Measurements from ENCODE around the gene GMEB2. TPM values are rescaled to one million over a fixed set of nuclear protein-coding genes. Genes with fewer than 3 reads are reported as not detected.
"Not testable (repeated sequence)": the region's sequence is repeated elsewhere in the genome, so short reads cannot be mapped to it uniquely, and the experiment has no call there.

Gene GMEB2
- polyA plus RNA-seq, 3 donors = 6.9 to 9.6 (median 7.5) TPM

DNA sequence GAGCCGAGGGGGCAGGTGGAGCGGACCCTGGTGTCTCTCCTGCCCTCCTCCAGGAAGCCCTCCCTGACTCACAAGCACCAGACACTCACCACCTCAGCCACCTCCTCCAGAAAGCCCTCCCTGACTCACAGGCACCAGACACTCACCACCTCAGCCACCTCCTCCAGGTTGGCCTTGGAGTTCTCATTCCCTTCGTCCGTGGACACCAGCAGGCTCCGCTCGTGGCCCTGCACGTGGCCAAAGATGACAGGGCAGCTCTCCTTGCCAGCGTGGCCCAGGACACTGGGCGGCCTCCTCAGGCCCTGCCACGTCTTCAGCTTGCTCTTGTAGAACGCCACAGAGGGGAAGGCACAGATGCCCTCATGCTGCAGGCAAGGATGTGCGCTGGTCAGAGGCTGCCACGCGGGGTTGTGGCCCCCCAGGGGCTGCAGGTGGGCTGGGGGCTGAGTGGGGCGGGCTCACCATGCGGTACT lies 66.5 kb downstream of the GMEB2 start:
- no peak overlapping the region for H3K27ac ChIP-seq (ENCODE audit: low read depth, low read length)
- whole genome bisulfite sequencing, 3 donors = 94 to 98% (median 97%) methylated on average over 16 of the region's 16 CpGs

DNA sequence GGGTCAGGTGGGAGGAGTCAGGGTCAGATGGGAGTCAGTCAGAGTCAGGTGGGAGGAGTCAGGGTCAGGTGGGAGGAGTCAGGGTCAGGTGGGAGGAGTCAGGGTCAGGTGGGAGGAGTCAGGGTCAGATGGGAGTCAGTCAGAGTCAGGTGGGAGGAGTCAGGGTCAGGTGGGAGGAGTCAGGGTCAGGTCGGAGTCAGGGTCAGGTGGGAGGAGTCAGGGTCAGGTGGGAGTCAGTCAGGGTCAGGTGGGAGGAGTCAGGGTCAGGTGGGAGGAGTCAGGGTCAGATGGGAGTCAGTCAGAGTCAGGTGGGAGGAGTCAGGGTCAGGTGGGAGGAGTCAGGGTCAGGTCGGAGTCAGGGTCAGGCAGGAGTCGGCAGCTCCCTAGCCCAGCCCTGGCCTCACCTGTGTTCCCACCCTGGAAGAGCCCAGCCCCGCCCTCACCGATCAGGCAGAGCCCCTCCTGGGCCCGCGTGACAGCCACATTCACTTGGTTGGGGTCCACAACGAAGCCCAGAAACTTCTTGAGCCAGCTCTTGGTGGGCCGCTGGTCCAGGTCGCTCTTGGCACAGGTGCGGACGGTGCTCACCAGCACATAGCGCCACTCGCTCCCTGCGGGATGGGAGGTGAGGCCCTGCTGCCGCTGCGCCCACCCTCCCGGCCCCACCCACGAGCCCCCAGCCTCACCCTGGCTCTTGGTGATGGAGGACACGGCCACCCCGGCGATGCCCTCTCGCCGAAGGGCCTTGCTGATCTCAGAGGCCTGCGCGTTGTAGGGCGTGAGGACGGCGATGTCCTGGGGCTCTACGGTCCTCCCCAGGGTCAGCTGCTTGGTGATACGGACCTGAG lies 67.2 kb downstream of the GMEB2 start:
- WGBS, 3 donors = 94 to 96% (median 95%) methylated on average over 20 to 30 of the region's 31 CpGs
- H3K27ac ChIP-seq (ENCODE audit: low read depth, low read length) = not testable (repeated sequence)

DNA sequence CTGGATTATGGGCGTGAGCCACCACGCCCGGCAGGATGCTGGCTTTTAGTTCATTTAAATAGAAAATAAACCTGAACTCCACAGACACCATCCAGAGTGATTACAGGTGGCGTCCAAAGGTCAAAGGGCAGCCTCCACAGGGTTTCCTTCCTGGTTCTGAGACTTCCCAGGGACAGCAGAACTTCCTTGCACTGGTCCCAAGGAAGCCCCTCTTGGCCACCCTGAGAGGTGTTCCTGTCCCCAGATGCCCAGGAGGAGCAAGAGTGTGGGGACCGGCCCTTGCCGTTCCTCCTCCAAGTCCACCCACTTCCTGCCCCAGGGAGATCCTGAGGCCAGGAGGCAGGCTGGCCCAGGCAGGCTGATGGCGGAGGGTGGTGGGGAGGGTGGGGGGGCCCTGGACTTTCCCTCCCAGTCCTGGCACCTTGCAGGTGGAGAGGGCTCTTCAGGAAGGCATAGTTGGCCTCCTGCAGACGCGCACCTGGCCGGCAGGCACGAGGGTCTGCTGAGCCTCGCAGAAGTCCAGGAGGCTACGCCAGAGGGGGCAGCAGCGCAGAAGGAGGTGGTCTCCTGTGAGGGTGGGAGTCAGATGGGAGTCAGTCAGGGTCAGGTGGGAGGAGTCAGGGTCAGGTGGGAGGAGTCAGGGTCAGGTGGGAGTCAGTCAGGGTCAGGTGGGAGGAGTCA lies 68.0 kb downstream of the GMEB2 start:
- no peak overlapping the region for H3K27ac ChIP-seq (ENCODE audit: low read depth, low read length)
- WGBS, 3 donors = 89 to 94% (median 94%) methylated on average over 14 of the region's 14 CpGs

DNA sequence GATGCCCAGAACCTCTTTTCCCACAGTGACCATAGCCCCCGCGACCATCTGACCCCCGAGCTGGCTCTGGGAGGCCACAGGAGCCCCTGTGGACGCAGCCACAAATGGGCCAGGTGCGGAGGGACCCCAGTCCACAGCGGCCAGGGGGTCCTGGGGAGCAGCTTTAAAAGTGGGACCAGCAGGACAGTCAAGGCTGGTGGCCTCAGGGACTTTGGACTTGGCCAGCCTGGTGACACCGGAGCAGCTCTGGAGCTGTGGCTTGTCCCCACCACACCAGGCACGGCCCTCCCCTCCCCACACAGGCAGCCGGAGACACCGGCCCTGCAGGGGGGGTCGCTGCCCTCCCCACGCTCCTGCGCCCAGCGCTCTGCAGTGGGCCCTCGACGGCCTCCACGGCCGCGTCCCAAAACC lies 69.4 kb downstream of the GMEB2 start:
- 88 to 92% (median 91%) methylated on average over 18 to 19 of the region's 19 CpGs for WGBS, 3 donors
- H3K27ac ChIP-seq (ENCODE audit: low read depth, low read length) = no peak overlapping the region

DNA sequence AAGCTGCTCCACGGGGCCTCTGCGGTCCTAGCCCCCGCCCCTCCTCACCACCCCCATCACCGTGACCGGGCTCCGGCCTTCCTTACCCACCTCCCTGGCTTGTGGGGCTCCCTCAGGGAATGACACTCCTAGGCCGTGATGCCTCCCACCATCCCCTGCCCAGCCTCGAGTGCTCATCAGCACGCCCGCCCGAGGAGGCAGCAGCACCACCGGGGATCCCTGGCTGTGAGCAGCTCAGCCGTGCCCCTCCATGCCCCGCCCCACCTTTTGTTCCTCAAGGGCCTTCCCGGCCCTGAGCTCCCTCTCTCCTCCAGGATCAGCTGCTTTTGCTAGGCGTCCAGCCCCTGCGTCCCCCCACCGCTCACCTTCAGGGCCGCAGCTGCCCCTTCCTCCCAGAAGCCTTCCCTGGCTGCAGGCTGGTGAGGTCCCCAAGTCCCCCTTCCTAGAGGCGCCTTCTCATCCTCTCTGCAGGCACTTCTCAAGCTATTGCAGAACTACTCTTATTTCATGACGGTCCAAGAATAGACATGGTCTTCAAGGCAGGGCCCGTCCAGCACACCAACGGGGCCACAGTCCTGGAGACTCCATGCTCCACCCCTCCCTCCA lies 69.9 kb downstream of the GMEB2 start:
- 70 to 86% (median 78%) methylated on average over 17 to 23 of the region's 23 CpGs for WGBS, 3 donors
- no peak overlapping the region for H3K27ac ChIP-seq (ENCODE audit: low read depth, low read length)

DNA sequence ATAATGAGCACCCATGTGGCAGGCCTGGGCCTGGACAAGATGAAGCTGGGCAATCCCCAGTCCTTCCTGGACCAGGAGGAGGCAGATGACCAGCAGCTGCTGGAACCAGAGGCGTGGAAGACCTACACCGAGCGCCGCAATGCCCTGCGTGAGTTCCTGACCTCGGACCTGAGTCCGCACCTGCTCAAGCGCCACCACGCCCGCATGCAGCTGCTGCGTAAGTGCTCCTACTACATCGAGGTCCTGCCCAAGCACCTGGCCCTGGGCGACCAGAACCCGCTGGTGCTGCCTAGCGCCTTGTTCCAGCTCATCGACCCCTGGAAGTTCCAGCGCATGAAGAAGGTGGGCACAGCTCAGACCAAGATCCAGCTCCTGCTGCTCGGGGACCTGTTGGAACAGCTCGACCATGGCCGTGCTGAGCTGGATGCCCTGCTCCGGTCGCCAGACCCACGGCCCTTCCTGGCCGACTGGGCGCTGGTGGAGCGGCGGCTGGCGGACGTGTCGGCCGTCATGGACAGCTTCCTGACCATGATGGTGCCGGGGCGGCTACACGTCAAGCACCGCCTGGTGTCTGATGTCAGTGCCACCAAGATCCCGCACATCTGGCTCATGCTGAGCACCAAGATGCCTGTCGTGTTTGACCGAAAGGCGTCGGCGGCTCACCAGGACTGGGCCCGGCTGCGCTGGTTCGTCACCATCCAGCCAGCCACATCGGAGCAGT lies 71.1 kb downstream of the GMEB2 start:
- H3K27ac ChIP-seq (ENCODE audit: low read depth, low read length) = no peak overlapping the region
- 94 to 96% (median 95%) methylated on average over 45 of the region's 45 CpGs for WGBS, 3 donors

DNA sequence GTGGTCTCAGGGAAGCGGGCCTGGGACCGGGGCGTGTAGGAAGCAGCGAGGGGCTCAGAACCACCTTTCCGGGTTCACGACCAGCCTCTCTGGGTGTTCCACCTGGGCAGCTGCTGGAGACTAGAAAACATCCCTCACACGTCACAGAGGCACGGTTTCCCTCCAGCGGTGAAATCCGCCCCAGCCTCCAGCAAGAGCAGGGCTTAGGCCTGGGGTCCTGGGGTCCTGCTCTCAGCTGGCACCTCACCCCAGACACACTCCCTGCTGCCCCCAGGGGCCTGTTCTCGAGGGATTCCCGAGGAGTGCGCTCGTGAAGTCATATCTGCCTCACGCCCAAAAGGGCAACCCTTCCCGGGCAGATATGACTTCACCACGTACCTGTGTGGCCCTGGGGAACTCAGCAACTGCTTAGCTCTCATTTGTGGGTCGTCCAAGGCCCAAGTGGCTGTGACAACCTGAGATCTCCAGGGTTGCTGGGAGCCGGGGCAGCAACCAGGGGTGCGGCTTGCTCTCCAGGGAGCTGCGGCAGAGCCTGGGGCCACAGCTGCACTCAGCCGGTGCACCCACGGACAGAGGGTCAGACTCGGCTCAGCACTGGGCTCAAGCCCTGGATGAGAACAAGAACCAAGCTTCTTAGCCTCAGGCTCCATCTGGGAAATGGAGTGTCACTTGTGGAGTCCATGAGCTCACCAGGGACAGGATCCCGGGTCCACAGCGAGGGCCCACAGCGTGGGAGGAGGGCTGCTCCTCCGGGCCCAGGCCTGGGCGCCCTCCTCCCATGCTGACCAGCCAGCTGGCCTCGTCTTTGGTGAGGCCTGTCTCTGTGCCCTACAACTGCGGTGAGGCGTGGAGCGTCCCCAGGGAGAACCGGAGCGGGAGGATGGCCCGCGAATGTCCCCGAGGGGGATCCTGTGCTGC lies 72.3 kb downstream of the GMEB2 start:
- H3K27ac ChIP-seq (ENCODE audit: low read depth, low read length) = no peak overlapping the region
- 73 to 77% (median 74%) methylated on average over 36 to 38 of the region's 38 CpGs for WGBS, 3 donors

DNA sequence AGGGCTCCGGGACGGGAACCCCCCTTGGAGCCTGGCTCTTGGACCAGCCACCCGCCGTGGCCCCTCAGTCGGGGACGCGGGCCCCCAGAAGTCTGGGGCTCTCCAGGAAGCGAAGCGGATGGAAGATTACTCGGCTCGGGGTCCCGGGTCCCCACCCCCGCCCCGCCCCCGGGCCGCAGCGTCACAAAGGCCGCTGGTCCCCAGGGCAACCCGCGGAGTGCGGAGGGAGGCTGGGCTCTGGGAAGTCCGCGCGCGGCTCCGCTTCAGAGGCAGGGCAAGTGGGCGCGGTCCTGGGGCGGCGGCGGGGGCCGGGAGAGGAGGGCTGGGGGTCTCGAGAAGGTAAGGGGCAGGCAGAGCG lies 73.0 kb downstream of the GMEB2 start, which contains the start of gene FNDC11:
Gene FNDC11, plus strand, starts transcription at position 227 of the 358 bp plus-strand sequence. CDS start 1,505 bp downstream, outside the sequence.
- H3K27ac ChIP-seq (ENCODE audit: low read depth, low read length) = no peak within 1 kb of the TSS
- WGBS, 3 donors = 0 to 4% (median 2%) methylated on average over 24 to 34 of the region's 34 CpGs

DNA sequence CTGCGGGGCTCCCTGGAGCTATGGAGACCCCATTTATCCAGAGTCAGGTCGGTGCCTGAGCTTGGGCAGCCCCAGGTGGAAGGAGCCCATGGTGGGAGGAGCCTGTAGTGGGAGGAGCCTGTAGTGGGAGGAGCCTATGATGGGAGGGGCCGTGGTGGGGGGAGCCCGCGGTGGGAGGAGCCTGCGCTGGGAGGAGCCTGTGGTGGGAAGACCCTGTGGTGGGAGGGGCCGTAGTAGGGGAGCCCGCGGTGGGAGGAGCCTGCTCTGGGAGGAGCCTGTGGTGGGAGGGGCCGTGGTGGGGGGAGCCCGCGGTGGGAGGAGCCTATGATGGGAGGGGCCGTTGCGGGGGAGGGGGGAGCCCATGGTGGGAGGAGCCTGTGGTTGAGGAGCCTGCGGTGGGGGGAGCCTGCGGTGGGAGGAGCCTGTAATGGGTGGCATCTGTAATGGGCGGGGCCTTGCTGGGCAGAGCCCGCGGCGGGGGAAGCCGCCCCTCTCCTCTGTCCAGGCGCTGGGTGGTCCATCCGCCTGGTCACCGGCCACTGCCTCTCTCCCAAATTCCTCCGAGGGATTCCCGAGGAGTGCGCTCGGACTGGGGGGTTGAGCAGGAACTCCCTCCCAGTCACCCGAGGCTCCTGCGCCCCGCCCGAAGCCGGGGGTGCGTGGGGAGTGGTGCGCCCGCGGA lies 73.5 kb downstream of the GMEB2 start:
- whole genome bisulfite sequencing, 3 donors = 2 to 3% (median 3%) methylated on average over 25 to 36 of the region's 37 CpGs

DNA sequence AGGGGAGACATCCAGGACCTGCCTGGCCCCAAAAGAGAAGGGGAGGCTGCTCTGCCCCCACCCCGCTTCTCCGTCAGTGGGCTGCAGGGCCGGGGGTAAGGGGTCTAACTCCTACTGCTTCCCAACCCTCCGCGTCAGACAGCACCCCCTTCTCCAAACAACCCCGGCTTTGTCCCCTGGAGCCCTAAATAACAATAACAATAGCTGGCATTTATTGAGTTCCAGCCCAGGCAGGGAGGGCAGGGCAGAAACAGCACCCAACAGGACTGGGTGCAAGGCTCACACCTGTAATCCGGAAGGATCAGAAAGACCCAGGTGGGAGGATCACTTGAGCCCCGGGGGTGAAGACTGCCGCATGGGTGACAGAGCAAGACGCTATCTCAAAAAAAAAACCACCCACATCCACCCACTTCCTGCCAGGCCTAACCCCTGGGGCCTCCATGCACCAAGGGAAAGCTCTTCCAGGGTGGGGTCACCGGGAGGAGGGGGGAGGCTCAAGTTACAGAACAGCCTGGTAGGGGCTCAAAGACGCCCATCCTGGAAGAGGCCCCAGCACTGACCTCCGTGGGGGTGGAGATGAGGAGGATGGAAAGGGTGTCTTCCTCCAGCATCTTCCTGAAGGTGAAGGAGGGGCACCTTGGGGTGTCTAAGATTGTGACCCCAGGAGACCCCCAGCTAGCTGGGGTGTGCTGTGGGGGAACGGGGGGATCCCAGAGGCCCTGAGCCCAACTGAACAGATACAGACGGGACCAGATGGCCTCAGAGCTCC lies 74.2 kb downstream of the GMEB2 start:
- no peak overlapping the region for H3K27ac ChIP-seq (ENCODE audit: low read depth, low read length)
- WGBS, 3 donors = 33 to 51% (median 34%) methylated on average over 15 of the region's 15 CpGs

More for the DNA sequence above, 73.5 kb downstream of the GMEB2 start:
- H3K27ac ChIP-seq (ENCODE audit: low read depth, low read length) = no peak overlapping the region

DNA sequence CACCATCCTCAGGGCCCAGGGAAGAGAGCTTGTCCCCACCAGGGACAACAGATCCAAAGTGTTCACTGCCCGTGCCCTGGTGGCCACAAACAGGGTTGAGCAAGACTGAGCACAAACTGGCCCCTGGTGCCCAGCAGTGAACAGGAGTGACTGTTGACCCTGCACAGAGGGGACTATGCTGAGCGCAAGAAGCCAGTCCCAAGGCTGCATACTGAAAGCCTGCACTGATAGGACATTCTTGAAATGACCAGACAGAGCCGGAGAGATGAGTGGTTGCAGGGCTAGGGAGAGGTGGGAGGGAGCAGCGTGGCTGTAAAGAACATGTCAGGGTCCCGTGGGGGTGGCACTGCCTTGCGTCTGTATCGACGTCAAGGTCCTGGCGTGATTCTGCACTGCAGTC lies 75.8 kb downstream of the GMEB2 start:
- 50 to 52% (median 51%) methylated on average over 9 of the region's 9 CpGs for WGBS, 3 donors
- no peak overlapping the region for H3K27ac ChIP-seq (ENCODE audit: low read depth, low read length)

DNA sequence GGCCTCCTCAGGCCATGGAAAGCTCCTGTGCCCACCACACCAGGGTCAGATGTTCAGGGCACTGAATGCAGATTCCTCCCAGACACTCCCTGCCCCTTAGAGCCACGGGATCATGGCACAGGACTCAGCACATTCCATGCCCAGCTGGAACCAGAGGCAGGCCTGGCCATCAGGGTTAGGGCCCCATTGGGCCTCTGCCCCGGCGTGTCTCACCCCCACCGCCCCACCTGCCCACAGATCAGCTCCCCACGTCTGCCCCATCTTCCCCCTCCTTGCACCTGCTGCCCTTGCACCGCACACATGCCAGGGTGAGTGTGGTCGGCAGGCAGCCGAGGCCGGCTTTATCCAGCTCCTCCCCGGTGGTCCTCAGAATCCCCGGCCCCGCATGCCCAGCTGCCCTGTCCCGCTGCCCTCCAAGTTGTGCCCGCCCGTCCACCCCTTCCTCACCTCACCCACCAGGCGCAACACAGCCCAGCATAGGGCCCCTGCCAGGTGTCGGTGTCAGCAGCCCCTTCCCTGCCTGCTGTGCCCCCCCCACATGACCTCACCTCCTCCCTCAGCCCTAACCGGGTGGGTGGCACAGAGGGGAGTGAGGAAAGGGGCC lies 77.1 kb downstream of the GMEB2 start:
- H3K27ac ChIP-seq (ENCODE audit: low read depth, low read length) = no peak overlapping the region
- WGBS, 3 donors = 75 to 86% (median 83%) methylated on average over 18 of the region's 18 CpGs

DNA sequence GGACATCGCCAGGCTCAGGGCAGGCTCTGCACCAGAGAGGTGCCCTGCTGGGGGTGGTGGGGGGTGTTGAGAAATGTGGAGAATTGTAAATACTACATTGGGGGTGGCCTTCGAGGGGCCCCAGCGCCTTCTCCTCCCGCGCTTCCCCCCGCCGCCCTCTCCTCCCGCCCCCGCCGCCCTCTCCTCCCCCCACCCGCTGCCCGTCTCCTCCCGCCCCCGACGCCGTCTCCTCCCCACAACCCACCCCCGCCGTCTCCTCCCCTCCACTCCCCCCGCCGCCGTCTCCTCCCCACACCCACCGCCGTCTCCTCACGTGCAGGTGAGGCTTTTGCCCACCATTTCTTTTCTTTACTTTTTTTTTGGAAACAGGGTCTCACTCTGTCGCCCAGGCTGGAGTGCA lies 77.9 kb downstream of the GMEB2 start:
- 28 to 29% (median 28%) methylated on average over 8 to 18 of the region's 25 CpGs for WGBS, 3 donors
- no peak overlapping the region for H3K27ac ChIP-seq (ENCODE audit: low read depth, low read length)

DNA sequence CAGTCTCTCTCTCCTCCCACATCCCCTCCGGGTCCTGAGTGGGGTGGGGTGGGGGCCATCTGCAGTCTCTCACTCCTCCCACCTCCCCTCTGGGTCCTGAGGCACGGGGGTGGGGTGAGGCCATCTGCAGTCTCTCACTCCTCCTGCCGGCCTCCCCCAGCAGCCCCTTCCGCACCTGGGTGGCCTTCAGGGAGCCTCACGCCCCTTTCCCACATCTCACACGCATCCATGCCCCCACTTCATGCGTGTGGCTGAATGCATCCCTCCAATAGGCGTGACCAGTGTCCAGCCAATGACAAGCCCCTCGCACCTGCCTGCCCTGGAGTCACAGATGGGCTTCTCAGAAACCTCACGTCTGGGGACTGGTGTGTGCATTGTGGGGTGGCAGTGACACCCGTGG lies 78.4 kb downstream of the GMEB2 start:
- H3K27ac ChIP-seq (ENCODE audit: low read depth, low read length) = no peak overlapping the region
- WGBS, 3 donors = 25 to 46% (median 39%) methylated on average over 11 of the region's 11 CpGs

DNA sequence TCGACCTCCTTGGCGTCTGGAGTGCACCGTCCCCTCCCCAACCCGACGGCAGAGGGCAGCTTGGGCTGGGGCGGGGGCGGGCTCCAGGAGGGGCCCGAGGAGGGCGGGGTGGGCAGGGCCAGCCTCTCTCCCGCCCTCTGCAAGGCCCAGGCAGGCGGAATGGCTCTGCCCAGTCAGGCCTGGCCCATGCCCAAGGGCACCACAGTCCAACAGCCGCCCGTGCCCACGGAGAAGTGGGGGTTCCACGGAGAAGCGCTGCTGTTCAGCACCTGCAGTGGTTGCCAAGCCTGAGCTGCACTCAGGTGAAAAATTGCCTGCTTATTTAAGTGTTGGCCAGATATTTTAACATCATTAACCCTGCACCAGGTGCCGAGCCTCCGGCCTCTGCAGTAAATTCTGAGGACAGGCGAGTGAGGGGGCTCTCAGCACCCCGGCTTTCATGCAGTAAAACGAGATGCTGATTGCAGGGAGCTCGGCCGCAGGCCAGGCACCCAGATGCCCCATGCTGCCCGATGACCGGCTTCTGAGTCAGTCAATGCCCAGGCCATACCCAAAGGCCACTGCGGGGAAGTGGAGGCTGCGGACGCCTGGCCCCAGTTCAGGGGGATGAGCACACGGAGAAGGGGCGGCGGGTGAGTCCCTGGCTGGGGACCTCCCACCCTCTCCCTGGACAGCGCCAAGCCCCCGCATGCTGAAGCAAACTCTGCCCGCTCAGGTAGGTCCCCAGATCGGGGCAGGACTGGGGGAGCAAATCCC lies 79.0 kb downstream of the GMEB2 start, which contains the start of gene SRMS:
Gene SRMS, minus strand, starts transcription at position 25 of the 756 bp plus-strand sequence. CDS start 286 bp downstream, outside the sequence.
- WGBS, 3 donors = 48 to 56% (median 52%) methylated on average over 31 to 35 of the region's 35 CpGs

More for the DNA sequence above, 79.0 kb downstream of the GMEB2 start, which contains the start of gene SRMS:
- H3K27ac ChIP-seq (ENCODE audit: low read depth, low read length) = no peak within 1 kb of the TSS

All from adipose tissue (tissue), 3 donors.